Measurements from ENCODE around the gene BCORL1.

DNA sequence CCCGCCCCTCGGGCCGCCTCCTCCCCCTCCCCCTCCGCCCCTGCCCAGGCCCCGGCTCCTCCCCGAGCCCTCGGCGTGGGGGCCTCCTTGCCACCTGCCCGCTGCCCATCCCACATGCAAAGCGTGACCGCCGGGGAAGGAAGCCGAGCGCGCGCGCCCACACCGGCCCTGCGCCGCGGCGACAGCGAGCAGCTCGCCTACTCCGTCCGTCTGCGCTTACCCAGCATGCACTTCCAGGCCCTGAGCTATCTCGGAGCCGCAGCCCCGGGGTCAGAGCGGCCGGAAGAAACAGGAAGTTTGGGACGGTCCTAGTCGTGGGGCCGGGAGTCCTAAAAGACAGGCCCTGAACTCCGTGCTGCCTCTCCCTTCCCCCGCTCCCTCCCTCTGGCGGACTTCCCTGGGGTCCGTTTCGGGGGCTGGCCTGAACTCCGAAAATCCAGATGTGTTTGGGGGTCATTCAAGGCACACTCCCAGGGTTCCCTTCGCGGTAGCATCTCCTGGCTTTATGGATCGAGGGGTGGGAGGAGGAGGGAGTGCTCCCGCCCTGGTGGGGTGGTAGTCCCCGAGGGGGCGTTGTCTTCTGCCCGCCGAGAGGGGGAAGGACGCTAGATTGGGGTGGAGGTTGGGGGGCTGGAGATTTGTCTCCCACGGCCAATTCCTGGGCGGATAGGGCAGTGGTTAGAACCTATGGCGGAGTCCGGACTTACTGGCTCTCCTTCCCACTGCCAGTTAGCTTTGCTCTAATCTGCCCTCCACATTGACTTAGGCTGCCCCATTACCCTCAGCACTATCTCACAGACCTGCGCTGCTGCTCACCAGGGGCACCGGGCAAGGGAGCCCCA, 25.0 kb upstream of the BCORL1 start:
- TF ChIP-seq, protein P1, sequence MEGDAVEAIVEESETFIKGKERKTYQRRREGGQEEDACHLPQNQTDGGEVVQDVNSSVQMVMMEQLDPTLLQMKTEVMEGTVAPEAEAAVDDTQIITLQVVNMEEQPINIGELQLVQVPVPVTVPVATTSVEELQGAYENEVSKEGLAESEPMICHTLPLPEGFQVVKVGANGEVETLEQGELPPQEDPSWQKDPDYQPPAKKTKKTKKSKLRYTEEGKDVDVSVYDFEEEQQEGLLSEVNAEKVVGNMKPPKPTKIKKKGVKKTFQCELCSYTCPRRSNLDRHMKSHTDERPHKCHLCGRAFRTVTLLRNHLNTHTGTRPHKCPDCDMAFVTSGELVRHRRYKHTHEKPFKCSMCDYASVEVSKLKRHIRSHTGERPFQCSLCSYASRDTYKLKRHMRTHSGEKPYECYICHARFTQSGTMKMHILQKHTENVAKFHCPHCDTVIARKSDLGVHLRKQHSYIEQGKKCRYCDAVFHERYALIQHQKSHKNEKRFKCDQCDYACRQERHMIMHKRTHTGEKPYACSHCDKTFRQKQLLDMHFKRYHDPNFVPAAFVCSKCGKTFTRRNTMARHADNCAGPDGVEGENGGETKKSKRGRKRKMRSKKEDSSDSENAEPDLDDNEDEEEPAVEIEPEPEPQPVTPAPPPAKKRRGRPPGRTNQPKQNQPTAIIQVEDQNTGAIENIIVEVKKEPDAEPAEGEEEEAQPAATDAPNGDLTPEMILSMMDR (IDR thresholded peaks at IDR 0.05; ENCODE audit: poor library complexity), result no peak
- TF ChIP-seq EZH2phosphoT487 (IDR thresholded peaks at IDR 0.05; ENCODE audit: low read depth, severe bottlenecking, unreplicated experiment), result no peak

Data from hepatocyte (in vitro differentiated cells).